Suprapubic skin (tissue), 4 donors: ENCODE results near the gene BSG. TPM values are rescaled to one million over a fixed set of nuclear protein-coding genes. Genes with fewer than 3 reads are reported as not detected.

Experiments used
- DNase-seq, 2 donors: peaks; one replicate each; pipeline ENCODE4 v3.0.0-alpha.2; 2019; ENCODE audit warnings: low spot score in 2 of 2
- H3K27ac ChIP-seq: fragments of 200-600 bp; sonication (generic); one replicate; pipeline ENCODE4 v1.5.1; 2019
- H3K27me3 ChIP-seq: fragments of 200-600 bp; sonication (generic); one replicate; pipeline ENCODE4 v1.5.1; 2019
- H3K36me3 ChIP-seq: fragments of 200-600 bp; sonication (generic); one replicate; pipeline ENCODE4 v1.5.1; 2019
- H3K4me1 ChIP-seq: fragments of 200-600 bp; sonication (generic); one replicate; pipeline ENCODE4 v1.5.1; 2019
- H3K4me3 ChIP-seq: fragments of 200-600 bp; sonication (generic); one replicate; pipeline ENCODE4 v1.5.1; 2019; ENCODE audit warnings: mild to moderate bottlenecking
- H3K9me3 ChIP-seq: fragments of 200-600 bp; sonication (generic); one replicate; pipeline ENCODE4 v1.5.1; 2019
- CTCF ChIP-seq, 2 donors: fragments of 200-600 bp in 1 of 2; fragments of 450-650 bp in 1 of 2; sonication (generic) in 1 of 2; IDR thresholded peaks; one replicate each; pipeline ENCODE4 v1.5.1; 2016 to 2019; ENCODE audit warnings: antibody characterized with exemption in 2 of 2, mild to moderate bottlenecking in 1 of 2, moderate library complexity in 1 of 2
- EP300 ChIP-seq: sonication (generic); formaldehyde crosslinking; IDR thresholded peaks from one replicate; pipeline ENCODE4 v1.6.1; 2017; ENCODE audit warnings: antibody characterized with exemption
- POLR2A ChIP-seq, 2 donors: fragments of 450-650 bp; IDR thresholded peaks; one replicate each; pipeline ENCODE4 v1.6.1; 2017; ENCODE audit warnings: antibody characterized with exemption in 2 of 2, mild to moderate bottlenecking in 2 of 2, moderate library complexity in 2 of 2
- POLR2AphosphoS5 ChIP-seq, 3 donors: sonication (generic); formaldehyde crosslinking; IDR thresholded peaks; one replicate each; pipeline ENCODE4 v1.6.1; 2017; ENCODE audit warnings: antibody characterized with exemption in 3 of 3
- WGBS: methylation state at CpG from one replicate; pipeline ENCODE4 v1.1.5; 2018; 5-methylcytosine and 5-hydroxymethylcytosine counted together
- total RNA-seq, 4 donors: library from RNA; depleted of rRNA; stranded (reverse); fragments of >200 nt; gene quantifications; one replicate each; pipeline ENCODE4 v1.1.0, GENCODE V29; 2016

Gene BSG
- total RNA-seq, 4 donors from 2014 or later, result 265 to 314 (median 285) TPM

GRCh38 chr19:542173-542866, 30.1 kb upstream of the BSG start:
- 87% methylated on average over 6 of the region's 34 CpGs for WGBS
- Histone ChIP-seq H3K27me3 (no peaks in the 10 kb centered on the region), H3K4me1 (no peaks in the 10 kb centered on the region), H3K27ac (no peak overlapping the region), H3K9me3 (no peaks in the 10 kb centered on the region), H3K36me3 (peaks cover 39% of the 10 kb centered on the region), H3K4me3 (no peak overlapping the region)
- TF ChIP-seq POLR2AphosphoS5 (IDR thresholded peaks at IDR 0.05) (no peak), CTCF (IDR thresholded peaks at IDR 0.05) (no peak), EP300 (no peak), POLR2A (IDR thresholded peaks at IDR 0.05) (no peak)
- DNase-seq, result no peak

GRCh38 chr19:543910-544608, 28.3 kb upstream of the BSG start, which contains the start of gene GZMM:
TSS of gene GZMM (plus strand) at chr19:544053. CDS start at chr19:544072, 19 bp downstream.
- TF ChIP-seq CTCF (IDR thresholded peaks at IDR 0.05) (no peak), EP300 (no peak), POLR2A (IDR thresholded peaks at IDR 0.05) (no peak), POLR2AphosphoS5 (IDR thresholded peaks at IDR 0.05) (no peak)
- no peak for DNase-seq
- Histone ChIP-seq H3K36me3 (peaks cover 24% of the 10 kb centered on the region), H3K9me3 (no peaks in the 10 kb centered on the region), H3K27ac (no peak within 1 kb of the TSS), H3K27me3 (peaks cover 3% of the 10 kb centered on the region), H3K4me1 (no peaks in the 10 kb centered on the region), H3K4me3 (no peak within 1 kb of the TSS)
- 54% methylated on average over 17 of the region's 31 CpGs for WGBS

DNA sequence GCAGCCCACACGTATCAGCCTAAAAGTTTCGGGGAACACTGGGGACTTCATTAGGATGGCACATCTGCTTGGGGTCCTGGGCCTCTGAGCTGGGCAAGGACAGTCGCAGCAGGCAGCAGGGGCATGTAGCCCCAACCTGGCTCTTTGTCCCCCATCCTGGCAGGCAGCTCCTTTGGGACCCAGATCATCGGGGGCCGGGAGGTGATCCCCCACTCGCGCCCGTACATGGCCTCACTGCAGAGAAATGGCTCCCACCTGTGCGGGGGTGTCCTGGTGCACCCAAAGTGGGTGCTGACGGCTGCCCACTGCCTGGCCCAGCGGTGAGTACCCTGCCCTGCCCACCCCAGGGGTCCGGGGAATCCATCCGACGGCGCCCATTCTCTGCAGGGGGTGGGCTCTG, 25.3 kb upstream of the BSG start:
- peaks cover 3% of the 10 kb centered on the region for H3K36me3 ChIP-seq
- no peak overlapping the region for H3K27ac ChIP-seq
- H3K4me1 ChIP-seq, result peaks cover 7% of the 10 kb centered on the region
- 50% methylated on average over 2 of the region's 15 CpGs for WGBS
- TF ChIP-seq CTCF (IDR thresholded peaks at IDR 0.05) (no peak), EP300 (no peak), POLR2A (IDR thresholded peaks at IDR 0.05) (no peak)
- H3K9me3 ChIP-seq, result no peaks in the 10 kb centered on the region
- no peak for DNase-seq
- H3K4me3 ChIP-seq, result no peak overlapping the region
- peaks cover 8% of the 10 kb centered on the region for H3K27me3 ChIP-seq

- H3K4me1 ChIP-seq, result peaks cover 7% of the 10 kb centered on the region
- TF ChIP-seq POLR2AphosphoS5 (IDR thresholded peaks at IDR 0.05) (no peak), CTCF (IDR thresholded peaks at IDR 0.05) (no peak), POLR2A (IDR thresholded peaks at IDR 0.05) (no peak), EP300 (no peak)
- no peaks in the 10 kb centered on the region for H3K9me3 ChIP-seq
- H3K27me3 ChIP-seq, result peaks cover 8% of the 10 kb centered on the region
- H3K4me3 ChIP-seq, result no peak overlapping the region
- 84% methylated on average over 20 of the region's 26 CpGs for WGBS
- no peaks in the 10 kb centered on the region for H3K36me3 ChIP-seq
- H3K27ac ChIP-seq, result no peak overlapping the region
- no peak for DNase-seq
Observed at GRCh38 chr19:547836-548720, 24.3 kb upstream of the BSG start.
